GM12878 (cell line): Measurements from ENCODE around the gene SLC25A26. TPM values are rescaled to one million over a fixed set of nuclear protein-coding genes. Genes with fewer than 3 reads are reported as not detected.
A peak's percentile ranks its signal among the peaks of the same experiment; 100 is the strongest.

Experiments
- ATAC-seq: fragments of 200-7000 bp; cut with Tn5 transposase; 3 replicates; pipeline ENCODE4 v1.9.1; 2020; ENCODE audit warnings: mild to moderate bottlenecking, moderate library complexity
- BruUV-seq: library from RNA; stranded (reverse); fragments of 400-500 nt; replicated peaks from 2 replicates; lab custom pipeline; 2021; lab: Mats Ljungman, UMichigan
- CTCF ChIA-PET: fragments of 300-600 bp; sonication (Branson Sonifier 250); formaldehyde crosslinking; extraction: SDS; loops from one replicate; lab custom pipeline; 2021; ENCODE audit warnings: inconsistent platforms; lab: Yijun Ruan, JAX
- POLR2A ChIA-PET: fragments of 350-600 bp; formaldehyde crosslinking; extraction: SDS; loops from one replicate; lab custom pipeline; 2021; ENCODE audit warnings: inconsistent platforms; lab: Charles Lee
- RAD21 ChIA-PET: fragments of 300-600 bp; sonication (Branson Sonifier 250); formaldehyde crosslinking; loops from one replicate; lab custom pipeline; 2023; ENCODE audit warnings: antibody characterized with exemption; ENCODE audit not compliant: unreplicated experiment; lab: Charles Lee
- SMC1A ChIA-PET: fragments of 300-600 bp; sonication (Branson Sonifier 250); formaldehyde crosslinking; loops from one replicate; lab custom pipeline; 2023; ENCODE audit not compliant: unreplicated experiment, uncharacterized antibody; lab: Charles Lee
- DNase-seq: peaks from one replicate; pipeline ENCODE4 v3.0.0-alpha.2; 2011; ENCODE audit warnings: low read depth, low spot score
- FAIRE-seq: peaks from 3 replicates; lab custom pipeline; 2011; peaks lifted over from hg19 to GRCh38; lab: Jason Lieb, UNC
- H2AFZ ChIP-seq: 2 replicates; pipeline ENCODE4 v1.6.0; 2011; ENCODE audit warnings: low read depth, low read length, control low read depth; ENCODE audit not compliant: control insufficient read depth
- H3K27ac ChIP-seq: 2 replicates; pipeline ENCODE4 v1.5.1; 2011; ENCODE audit warnings: control low read depth; ENCODE audit not compliant: control insufficient read depth, insufficient read depth
- H3K27me3 ChIP-seq, 2 experiments: replicated peaks in 1 of 2; 2 replicates each; pipeline versions ENCODE4 v1.6.0 to v1.6.1; 2011; ENCODE audit warnings: low read length in 1 of 2; ENCODE audit not compliant: control insufficient read depth in 2 of 2, insufficient read depth in 2 of 2
- H3K36me3 ChIP-seq, 2 experiments: 2 replicates each; pipeline ENCODE4 v1.5.1; 2011; ENCODE audit warnings: low read length in 1 of 2; ENCODE audit not compliant: control insufficient read depth in 2 of 2, insufficient read depth in 2 of 2
- H3K4me1 ChIP-seq: 2 replicates; pipeline ENCODE4 v1.6.1; 2011; ENCODE audit warnings: mild to moderate bottlenecking, low read length, moderate library complexity, mixed read lengths; ENCODE audit not compliant: control insufficient read depth, insufficient read depth
- H3K4me2 ChIP-seq: 2 replicates; pipeline ENCODE4 v1.6.0; 2011; ENCODE audit warnings: control low read depth; ENCODE audit not compliant: control insufficient read depth, insufficient read depth
- H3K4me3 ChIP-seq: fragments of 200-600 bp; sonication (generic); 2 replicates; pipeline ENCODE4 v1.5.1; 2016
- H3K79me2 ChIP-seq: 2 replicates; pipeline ENCODE4 v1.6.0; 2011; ENCODE audit warnings: low read length; ENCODE audit not compliant: control insufficient read depth, insufficient read depth
- H3K9ac ChIP-seq: 2 replicates; pipeline ENCODE4 v1.8.0; 2011; ENCODE audit warnings: low read length, control low read depth, mixed read lengths; ENCODE audit not compliant: control insufficient read depth, insufficient read depth
- H3K9me3 ChIP-seq: replicated peaks from 3 replicates; pipeline ENCODE4 v1.5.1; 2011; ENCODE audit warnings: mild to moderate bottlenecking, low read length; ENCODE audit not compliant: control insufficient read depth, insufficient read depth
- H4K20me1 ChIP-seq: 2 replicates; pipeline ENCODE4 v1.6.0; 2011; ENCODE audit not compliant: control insufficient read depth, insufficient read depth
- BACH1 ChIP-seq: fragments of 450-650 bp; IDR thresholded peaks from 2 replicates; pipeline ENCODE4 v1.6.1; 2017; ENCODE audit warnings: mild to moderate bottlenecking, borderline replicate concordance
- ETV6 ChIP-seq, 2 experiments: fragments of 450-650 bp in 1 of 2; IDR thresholded peaks in 1 of 2; conservative IDR thresholded peaks in 1 of 2; 2 replicates each; pipeline ENCODE4 v1.6.1; 2014; ENCODE audit warnings: antibody characterized with exemption in 1 of 2, borderline replicate concordance in 1 of 2, low read depth in 1 of 2, mild to moderate bottlenecking in 1 of 2, moderate library complexity in 1 of 2
- FOXM1 ChIP-seq: IDR thresholded peaks from 2 replicates; pipeline ENCODE4 v1.6.1; 2012; ENCODE audit warnings: low read depth, mild to moderate bottlenecking, inconsistent platforms, low read length, moderate library complexity
- HDAC6 ChIP-seq: fragments of 200-600 bp; sonication (generic); IDR thresholded peaks from one replicate; pipeline ENCODE4 v1.8.0; 2017; ENCODE audit warnings: antibody characterized with exemption; ENCODE audit not compliant: unreplicated experiment
- NFYA ChIP-seq: IDR thresholded peaks from 2 replicates; pipeline ENCODE4 v1.6.1; 2011; ENCODE audit warnings: low read depth, mild to moderate bottlenecking, low read length, improper control_type of control experiment, borderline replicate concordance
- NKRF ChIP-seq: fragments of 450-650 bp; conservative IDR thresholded peaks from 2 replicates; pipeline ENCODE4 v1.6.1; 2017; ENCODE audit warnings: mild to moderate bottlenecking, moderate library complexity
- POLR2A ChIP-seq: IDR thresholded peaks from 2 replicates; pipeline ENCODE4 v1.6.1; 2011; ENCODE audit warnings: low read depth, mild to moderate bottlenecking, low read length
- RAD21 ChIP-seq: IDR thresholded peaks from 2 replicates; pipeline ENCODE4 v1.6.1; 2011; ENCODE audit warnings: mild to moderate bottlenecking, low read depth, low read length, moderate library complexity; ENCODE audit not compliant: insufficient read depth
- RAD51 ChIP-seq: fragments of 450-650 bp; IDR thresholded peaks from 2 replicates; pipeline ENCODE4 v1.6.1; 2016; ENCODE audit warnings: moderate library complexity, mild to moderate bottlenecking, inconsistent platforms
- TCF7 ChIP-seq: IDR thresholded peaks from 2 replicates; pipeline ENCODE4 v1.6.1; 2014; ENCODE audit warnings: antibody characterized with exemption, borderline replicate concordance
- ZBTB4 ChIP-seq: fragments of 450-650 bp; formaldehyde crosslinking; IDR thresholded peaks from 2 replicates; pipeline ENCODE4 v1.4.0; 2022; ENCODE audit warnings: mild to moderate bottlenecking, moderate library complexity
- ZNF24 ChIP-seq: fragments of 450-650 bp; IDR thresholded peaks from 2 replicates; pipeline ENCODE4 v1.6.1; 2017; ENCODE audit warnings: antibody characterized with exemption, mild to moderate bottlenecking
- WGBS: methylation state at CpG from one replicate; pipeline ENCODE4 v1.1.6; 2016; ENCODE audit warnings: low lambda C conversion rate; ENCODE audit not compliant: insufficient replicate concordance, insufficient coverage; ENCODE audit errors: missing lambda C conversion rate; 5-methylcytosine and 5-hydroxymethylcytosine counted together
- in situ Hi-C: fragments of 300-500 bp; cut with MboI; formaldehyde crosslinking; loops from 9 replicates; pipeline ENCODE4 v1.14.3; 2018; ENCODE audit warnings: mixed read lengths
- intact Hi-C: fragments of 100-400 bp; cut with micrococcal nuclease; formaldehyde crosslinking; loops from one replicate; pipeline ENCODE4 v1.14.2; 2022; ENCODE audit not compliant: unreplicated experiment
- polyA plus RNA-seq, 11 experiments: library from polyadenylated mRNA; depleted of rRNA in 4 of 11; unstranded in 6 of 11; stranded (reverse) in 5 of 11; fragments of >200 nt; fragmentation: Nextera tagmentation in 4 of 11; fragmentation: Illumina TruSeq in 1 of 11; extraction: Ambion mirVana in 4 of 11; extraction: Trizol in 1 of 11; gene quantifications; 1 replicate in 1 of 11; 2 replicates in 10 of 11; pipeline versions ENCODE4 v1.2.1 to v1.2.3, GENCODE V29; 2011 to 2016; ENCODE audit warnings: inconsistent platforms in 2 of 11, missing spikeins in 2 of 11, low read depth in 1 of 11
- total RNA-seq, 4 experiments: library from RNA; depleted of rRNA in 3 of 4; stranded (reverse); fragments of >200 nt in 3 of 4; fragmentation: Illumina TruSeq in 1 of 4; extraction: Trizol in 1 of 4; gene quantifications; 2 replicates each; pipeline versions ENCODE4 v1.2.1 to v1.2.3, GENCODE V29; 2013 to 2021

Gene SLC25A26
- total and polyA plus RNA-seq, 10 of the 15 experiments (the other 5 are each of a cell fraction or from before 2014, with no cell fraction given) = 14.6 to 49.7 (median 24.9) TPM

- POLR2A ChIA-PET = interaction anchor here (0.8 kb wide), 1 partner anchor 9 kb away, joined by 3 read pairs; no protein-coding TSS in a partner anchor
- SMC1A ChIA-PET = no interaction called here
- no TSS peak for BruUV-seq
- WGBS = 100% methylated on average over 1 of the region's 1 CpG
- no peak for FAIRE-seq
- Histone ChIP-seq H3K4me1 (peaks cover 5% of the 10 kb centered on the region; the same call in 1 of the 2 replicates), H3K79me2 (peaks cover 3% of the 10 kb centered on the region; the same call in 1 of the 2 replicates), H3K27ac (no peak overlapping the region), H3K27me3 (no peaks in the 10 kb centered on the region), H4K20me1 (no peaks in the 10 kb centered on the region), H3K36me3 (no peaks in the 10 kb centered on the region; a peak in 1 of 4 replicates), H3K4me2 (no peak overlapping the region), H3K9ac (no peak overlapping the region), H2AFZ (no peak overlapping the region), H3K9me3 (no peaks in the 10 kb centered on the region; the same call in 2 of the 3 replicates), H3K4me3 (no peak overlapping the region)
- ATAC-seq = peak; percentile 48
- TF ChIP-seq RAD51 = peak; percentile 49; the same call in 1 of the 2 replicates
- TF ChIP-seq POLR2A = no peak
- TF ChIP-seq NFYA = no peak
- no peak for TF ChIP-seq BACH1
- 0 out of 2 replicates have a peak, but pooled peaks have one; percentile 59 for TF ChIP-seq ZNF24
- TF ChIP-seq ETV6 (conservative IDR thresholded peaks at IDR 0.05 in 1 of 2, IDR thresholded peaks at IDR 0.05 in 1 of 2; ENCODE audit: borderline replicate concordance in 1 of 2, low read depth in 1 of 2) = no peak
- no peak for TF ChIP-seq RAD21
- DNase-seq = no peak
- in situ Hi-C loops = no loop called here
- CTCF ChIA-PET = interaction anchor here (0.6 to 0.8 kb wide), 2 partner anchors 11 to 140 kb away, joined by 3 read pairs; no protein-coding TSS in a partner anchor
- intact Hi-C loops = loop anchor here (10.0 kb wide), 1 partner anchor 766 kb away; the partner anchor contains the start of gene KBTBD8
- RAD21 ChIA-PET = no interaction called here
Measured at GRCh38 chr3:66228707-66229106, 7.9 kb downstream of the SLC25A26 start.

- SMC1A ChIA-PET = no interaction called here
- in situ Hi-C loops (no loop called here), intact Hi-C loops (loop anchor here (10.0 kb wide), 1 partner anchor 765 kb away; the partner anchor contains the start of gene KBTBD8)
- CTCF ChIA-PET = interaction anchor here (0.6 kb wide), 1 partner anchor 13 kb away, joined by 3 read pairs; no protein-coding TSS in a partner anchor
- Histone ChIP-seq H4K20me1 (no peaks in the 10 kb centered on the region), H3K4me3 (no peak overlapping the region), H3K27me3 (no peaks in the 10 kb centered on the region), H3K9ac (no peak overlapping the region), H3K9me3 (no peaks in the 10 kb centered on the region; the same call in 1 of the 3 replicates), H3K27ac (no peak overlapping the region), H3K79me2 (peaks cover 3% of the 10 kb centered on the region; the same call in 1 of the 2 replicates), H3K4me2 (no peak overlapping the region), H3K36me3 (no peaks in the 10 kb centered on the region; a peak in 1 of 4 replicates), H2AFZ (no peak overlapping the region), H3K4me1 (peaks cover 5% of the 10 kb centered on the region; the same call in 1 of the 2 replicates)
- FAIRE-seq (no peak), ATAC-seq (no peak; the same call in 1 of the 3 replicates), DNase-seq (no peak)
- RAD21 ChIA-PET = interaction anchor here (0.6 kb wide), 1 partner anchor 161 kb away, joined by 3 read pairs; no protein-coding TSS in a partner anchor
- POLR2A ChIA-PET = no interaction called here
- BruUV-seq = TSS peak; percentile 4
- WGBS = 60% methylated on average over 4 of the region's 4 CpGs
- TF ChIP-seq ZBTB4 (CRISPR knock-in tag) = no peak
- TF ChIP-seq FOXM1 = no peak
- no peak for TF ChIP-seq HDAC6
- no peak for TF ChIP-seq NKRF
- no peak for TF ChIP-seq TCF7
Measured at GRCh38 chr3:66229931-66230330, 9.1 kb downstream of the SLC25A26 start.
